NOMO-1 treated with DMSO at 0.1 percent for 48 hours (cell line): ENCODE data around the gene TXK.

Experiments used
- DNase-seq: peaks from one replicate; lab custom pipeline; 2025; ENCODE audit not compliant: unreplicated experiment; lab: John Stamatoyannopoulos, UW

The TXK gene

GRCh38 chr4:48105230-48105629, 28.8 kb downstream of the TXK start:
- no peak for DNase-seq

- DNase-seq: no peak
These were observed 30.4 kb downstream of the TXK start for GRCh38 chr4:48103483-48104139.

DNA sequence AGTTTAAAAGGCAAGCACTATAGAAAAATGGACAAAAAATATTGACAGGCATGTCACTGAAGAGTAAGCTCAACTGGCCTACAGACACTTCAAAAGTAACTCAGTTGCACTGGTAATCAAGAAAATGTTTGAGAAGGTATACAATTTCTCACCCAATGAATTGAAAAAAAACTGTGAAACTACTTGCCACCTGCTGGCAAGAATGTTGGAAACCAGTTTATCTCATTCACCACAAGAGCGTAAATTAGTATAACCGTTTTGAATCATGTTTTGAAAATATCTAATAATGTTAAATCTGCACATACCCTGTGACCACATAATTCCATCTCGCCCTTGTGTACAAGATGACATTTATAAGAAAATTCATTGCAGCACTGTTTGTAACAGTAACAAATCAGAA, 31.7 kb downstream of the TXK start:
- DNase-seq: no peak

DNA sequence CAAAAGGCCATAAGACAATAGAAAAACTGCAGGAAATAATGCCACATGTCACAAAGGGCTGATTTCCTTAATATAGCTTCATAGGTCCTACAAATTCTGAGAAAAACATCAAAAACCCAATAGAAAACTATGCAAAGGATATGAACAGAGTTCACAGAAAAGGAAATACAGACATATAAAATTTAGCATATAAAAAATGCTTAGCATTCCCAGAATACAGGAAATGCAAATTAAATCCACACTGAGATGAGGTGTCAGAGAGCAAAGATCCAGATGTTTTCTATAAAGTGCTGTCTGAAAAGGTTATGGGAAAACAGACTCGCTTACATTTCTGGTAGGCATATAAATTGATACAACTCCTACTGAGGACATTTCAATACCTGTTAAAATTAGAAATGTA, 33.8 kb downstream of the TXK start:
- DNase-seq: no peak

DNA sequence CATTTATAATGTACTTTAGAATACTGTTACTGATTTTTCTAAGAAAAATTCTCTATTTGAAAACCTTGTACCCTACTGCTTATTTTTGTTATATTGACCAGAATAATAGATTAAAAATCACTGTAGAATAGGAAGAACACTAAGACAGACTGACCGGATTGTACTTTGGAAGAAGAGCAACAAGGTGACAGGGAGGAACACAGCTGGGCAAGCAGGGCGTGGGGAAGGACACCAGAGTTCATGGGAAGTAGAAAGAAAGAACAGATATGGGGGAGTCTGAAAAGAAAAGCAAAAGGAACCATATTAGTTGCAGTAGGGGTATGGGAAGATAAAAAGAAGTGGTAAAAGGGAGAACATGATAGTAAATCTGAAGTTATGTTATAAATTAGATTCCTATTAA, 38.6 kb downstream of the TXK start:
- DNase-seq: no peak

GRCh38 chr4:48093991-48094416, 40.0 kb downstream of the TXK start:
- no peak for DNase-seq

- no peak for DNase-seq
These were observed 43.4 kb downstream of the TXK start for GRCh38 chr4:48090621-48091020.

- no peak for DNase-seq
These were observed 48.0 kb downstream of the TXK start for GRCh38 chr4:48085821-48086589.

GRCh38 chr4:48082956-48083355, 51.1 kb downstream of the TXK start:
- DNase-seq: no peak

DNA sequence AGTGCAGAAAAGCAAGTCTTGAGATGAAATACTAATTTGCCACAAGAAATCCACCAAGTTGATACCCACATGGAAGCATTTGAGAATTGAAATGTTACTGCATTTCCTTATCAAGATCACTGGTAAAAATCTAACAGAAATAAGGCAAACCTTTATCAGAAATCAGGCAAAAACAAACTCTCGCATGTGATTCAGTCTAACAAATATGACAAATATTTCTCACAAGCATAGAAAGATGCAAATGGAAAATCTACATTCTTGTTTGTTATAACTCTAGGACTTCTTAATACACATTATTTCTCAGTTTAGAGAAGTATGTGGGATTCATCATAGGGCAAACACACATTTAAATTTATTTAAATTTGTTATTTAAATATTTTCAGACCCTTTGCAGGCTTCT, 52.9 kb downstream of the TXK start:
- DNase-seq: no peak

- DNase-seq: no peak
These were observed 54.1 kb downstream of the TXK start for GRCh38 chr4:48079972-48080391.

GRCh38 chr4:48078862-48079655, 55.0 kb downstream of the TXK start:
- DNase-seq: no peak

DNA sequence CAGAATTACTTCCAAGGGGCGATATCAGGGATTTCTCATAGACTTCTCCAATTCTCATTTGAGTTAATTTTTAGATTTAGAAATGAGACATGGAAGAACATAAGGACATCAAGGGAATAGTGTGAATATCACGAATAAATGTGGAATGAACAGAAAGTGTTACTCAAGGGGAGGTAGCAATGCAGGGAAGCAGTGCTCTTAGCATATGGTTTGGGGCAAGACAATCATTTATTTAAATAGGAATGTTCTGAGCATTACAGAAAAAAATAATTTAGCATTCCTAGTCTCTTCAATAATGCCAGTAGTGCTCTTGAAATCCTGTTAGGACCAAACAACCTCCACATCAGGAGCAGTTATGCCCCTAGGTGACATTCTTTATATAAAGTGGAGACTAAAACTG, 55.6 kb downstream of the TXK start:
- no peak for DNase-seq

DNA sequence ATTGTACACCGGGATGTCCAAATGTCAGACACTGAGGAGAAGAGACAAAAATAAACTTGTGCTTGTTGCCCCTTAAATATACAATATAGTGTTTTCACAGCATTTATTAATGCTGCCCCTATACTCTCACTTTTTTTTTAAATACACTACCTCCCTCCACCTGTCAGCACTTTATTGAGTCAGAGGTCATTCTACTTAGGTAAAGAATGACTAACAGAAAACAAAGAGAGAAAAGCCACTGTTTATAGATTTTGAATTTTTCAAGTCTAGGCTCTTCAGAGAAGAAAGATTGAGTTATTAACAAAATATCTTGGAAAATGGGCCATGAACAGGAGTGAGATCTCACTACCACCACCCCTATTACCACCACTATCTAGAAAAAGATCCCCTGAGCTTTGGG, 59.4 kb downstream of the TXK start:
- no peak for DNase-seq

DNA sequence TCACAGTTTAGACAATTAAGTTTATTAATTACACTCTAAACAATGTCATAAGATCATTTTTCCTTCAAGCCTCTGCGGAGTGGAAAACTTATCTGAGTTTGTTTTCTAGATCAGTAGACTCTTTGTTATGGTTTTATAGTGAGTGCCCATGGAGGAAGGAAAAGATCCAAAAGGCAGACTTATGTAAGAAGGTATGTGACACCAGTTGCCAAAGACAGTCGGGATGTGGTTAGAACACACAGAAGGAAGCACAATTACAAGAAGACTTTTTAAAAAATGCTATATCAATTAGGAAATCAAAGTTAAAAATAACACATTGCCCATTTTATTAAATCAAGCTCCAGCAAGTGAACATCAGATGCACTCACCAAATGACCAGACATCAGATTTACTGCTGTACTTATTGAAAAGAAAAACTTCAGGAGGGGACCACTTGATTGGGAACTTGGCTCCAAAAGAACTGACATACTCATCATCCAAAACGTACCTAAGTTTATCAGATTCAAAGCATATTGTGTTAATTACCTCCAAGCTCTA, 60.4 kb downstream of the TXK start:
- no peak for DNase-seq

DNA sequence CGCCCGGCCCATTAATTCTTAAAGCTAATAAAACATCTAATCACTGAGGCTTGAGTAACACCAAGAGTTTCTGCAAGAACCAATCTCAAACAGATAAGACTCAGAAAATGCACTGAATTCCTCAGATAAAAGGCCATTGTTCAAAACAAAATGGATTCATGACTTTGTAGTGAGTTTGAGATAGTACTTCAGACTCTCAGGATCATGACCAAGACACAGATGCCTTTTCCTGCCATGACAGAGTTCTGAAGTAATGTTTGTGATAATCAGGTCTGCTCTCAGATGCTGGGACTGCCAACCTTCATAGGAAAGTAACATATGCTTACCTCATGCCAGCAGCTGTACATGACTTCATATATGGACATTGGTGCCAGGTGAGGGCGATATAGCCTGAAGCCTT, 62.9 kb downstream of the TXK start:
- DNase-seq: no peak

DNA sequence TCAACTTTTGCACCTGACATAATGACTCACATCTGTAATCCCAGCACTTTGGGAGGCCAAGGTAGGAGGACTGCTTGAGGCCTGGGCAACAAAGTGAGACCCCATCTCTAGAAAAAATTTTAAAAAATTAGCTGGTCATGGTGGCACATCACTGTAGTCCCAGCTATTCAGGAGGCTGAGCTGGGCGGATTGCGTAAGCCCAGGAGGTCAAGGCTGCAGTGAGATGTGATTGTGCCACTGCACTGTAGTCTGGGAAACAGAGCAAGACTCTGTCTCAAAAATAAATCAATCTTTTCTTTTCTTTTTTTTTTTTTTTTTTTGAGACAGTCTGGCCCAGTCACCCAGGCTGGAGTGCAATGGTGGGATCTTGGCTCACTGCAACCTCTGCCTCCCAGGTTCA, 65.0 kb downstream of the TXK start:
- DNase-seq: no peak

DNA sequence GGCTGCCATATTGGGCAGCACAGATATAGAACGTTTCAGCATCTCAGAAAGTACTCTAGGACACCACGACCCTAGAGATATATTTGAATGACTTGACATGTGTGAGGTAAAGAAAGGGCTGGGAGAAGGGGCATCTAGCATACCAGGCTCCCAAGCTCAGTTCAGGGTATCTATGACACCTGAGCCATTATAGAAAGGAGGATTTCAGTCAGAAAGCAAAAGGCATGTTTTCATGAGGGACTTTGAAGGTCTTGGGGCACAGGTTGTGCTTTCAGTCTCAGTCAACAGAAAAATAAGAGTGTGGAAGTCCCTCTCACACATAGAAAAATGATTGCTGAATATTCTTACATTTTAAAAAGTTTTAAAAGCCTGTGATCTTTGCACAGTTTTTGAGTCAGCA, 65.9 kb downstream of the TXK start:
- DNase-seq: no peak

- DNase-seq: peak; percentile 52
These were observed 66.5 kb downstream of the TXK start for GRCh38 chr4:48067536-48067935.

- DNase-seq: no peak
These were observed 68.4 kb downstream of the TXK start for GRCh38 chr4:48065587-48066052.

GRCh38 chr4:48064349-48064748, 69.7 kb downstream of the TXK start:
- no peak for DNase-seq
